AG04449 (cell line): Measurements from ENCODE around the gene CACNB1.

ENCODE experiments used
- CTCF ChIA-PET: fragments of 350-600 bp; formaldehyde crosslinking; extraction: SDS; loops from one replicate; lab custom pipeline; 2021; ENCODE audit warnings: antibody characterized with exemption; lab: Yijun Ruan, JAX
- POLR2A ChIA-PET: fragments of 400-600, 350-600 bp; formaldehyde crosslinking; extraction: SDS; loops from one replicate; lab custom pipeline; 2020; ENCODE audit warnings: antibody characterized with exemption, inconsistent platforms; lab: Yijun Ruan, JAX
- DNase-seq: peaks from one replicate; pipeline ENCODE4 v3.0.0-alpha.2; 2010; ENCODE audit warnings: low read depth, low spot score
- H3K4me3 ChIP-seq: 2 replicates; pipeline ENCODE4 v1.5.1; 2011; ENCODE audit warnings: low read depth, mild to moderate bottlenecking, control low read depth, low read length
- TF ChIP-seq, protein P1 (sequence below): IDR thresholded peaks from one replicate; pipeline ENCODE4 v1.5.1; 2011; ENCODE audit warnings: mild to moderate bottlenecking, moderate library complexity, low read length, control low read depth, inconsistent platforms; ENCODE audit not compliant: insufficient read depth; ENCODE audit errors: missing control alignments

The CACNB1 gene

GRCh38 chr17:39173526-39174274 is 23.8 kb downstream of the CACNB1 start:
- ChIA-PET POLR2A (interaction anchor here (1.0 to 1.2 kb wide), 4 partner anchors 9 to 31 kb away, joined by 3 to 5 read pairs (median 4); partner anchors contain the start of gene RPL19), CTCF (interaction anchor here (0.8 to 7.5 kb wide), 20 partner anchors 10 to 329 kb away, joined by 3 to 208 read pairs (median 4); partner anchors contain the start of genes ARL5C, LASP1NB, PLXDC1 and RPL19)
- TF ChIP-seq, protein P1, sequence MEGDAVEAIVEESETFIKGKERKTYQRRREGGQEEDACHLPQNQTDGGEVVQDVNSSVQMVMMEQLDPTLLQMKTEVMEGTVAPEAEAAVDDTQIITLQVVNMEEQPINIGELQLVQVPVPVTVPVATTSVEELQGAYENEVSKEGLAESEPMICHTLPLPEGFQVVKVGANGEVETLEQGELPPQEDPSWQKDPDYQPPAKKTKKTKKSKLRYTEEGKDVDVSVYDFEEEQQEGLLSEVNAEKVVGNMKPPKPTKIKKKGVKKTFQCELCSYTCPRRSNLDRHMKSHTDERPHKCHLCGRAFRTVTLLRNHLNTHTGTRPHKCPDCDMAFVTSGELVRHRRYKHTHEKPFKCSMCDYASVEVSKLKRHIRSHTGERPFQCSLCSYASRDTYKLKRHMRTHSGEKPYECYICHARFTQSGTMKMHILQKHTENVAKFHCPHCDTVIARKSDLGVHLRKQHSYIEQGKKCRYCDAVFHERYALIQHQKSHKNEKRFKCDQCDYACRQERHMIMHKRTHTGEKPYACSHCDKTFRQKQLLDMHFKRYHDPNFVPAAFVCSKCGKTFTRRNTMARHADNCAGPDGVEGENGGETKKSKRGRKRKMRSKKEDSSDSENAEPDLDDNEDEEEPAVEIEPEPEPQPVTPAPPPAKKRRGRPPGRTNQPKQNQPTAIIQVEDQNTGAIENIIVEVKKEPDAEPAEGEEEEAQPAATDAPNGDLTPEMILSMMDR, result no peak
- DNase-seq, result no peak
- no peak overlapping the region for H3K4me3 ChIP-seq

DNA sequence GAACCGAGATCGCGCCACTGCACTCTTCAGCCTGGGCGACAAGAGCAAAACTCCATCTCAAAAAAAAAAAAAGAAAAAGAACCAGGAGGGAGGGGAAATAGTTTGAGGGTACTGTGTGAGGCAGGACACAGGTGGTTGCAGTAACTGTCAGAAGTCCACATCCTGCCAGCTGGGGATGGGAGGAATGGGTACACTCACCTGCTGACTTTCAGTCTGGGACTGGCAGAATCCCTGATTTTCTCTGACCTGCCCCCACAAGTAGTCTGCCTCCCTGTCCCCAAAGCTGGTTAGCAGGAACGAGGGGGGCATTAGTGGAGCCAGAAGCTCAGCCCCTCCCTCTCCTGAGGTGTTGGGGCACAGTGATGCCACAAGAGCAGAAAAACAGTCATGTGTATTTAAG is 24.4 kb downstream of the CACNB1 start:
- POLR2A ChIA-PET, result interaction anchor here (1.2 kb wide), 2 partner anchors 8 to 13 kb away, joined by 3 to 5 read pairs; no protein-coding TSS in a partner anchor
- no peak overlapping the region for H3K4me3 ChIP-seq
- CTCF ChIA-PET, result interaction anchor here (0.9 to 7.5 kb wide), 9 partner anchors 10 to 247 kb away, joined by 3 to 208 read pairs (median 27); partner anchors contain the start of genes ARL5C, LASP1NB and PLXDC1
- no peak for DNase-seq
- TF ChIP-seq, protein P1, result no peak

DNA sequence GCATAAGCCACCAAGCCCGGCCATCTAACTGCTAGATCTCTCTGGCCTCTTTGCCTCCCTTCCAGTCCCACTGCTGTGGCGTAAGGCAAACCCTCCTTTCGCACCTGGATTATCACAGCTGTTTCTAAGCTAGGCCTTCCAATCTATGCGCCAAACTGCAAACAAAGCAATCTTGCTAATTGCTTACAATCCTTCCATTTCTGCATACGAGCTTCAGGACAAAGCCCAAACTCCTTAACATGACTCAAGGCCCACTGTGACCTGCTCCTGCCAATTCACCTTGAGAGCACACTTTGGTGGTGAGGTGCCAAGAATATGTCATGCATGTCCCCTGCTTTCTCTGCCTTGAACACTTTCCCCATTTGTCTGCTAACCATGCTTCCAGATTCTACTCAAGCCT is 25.5 kb downstream of the CACNB1 start:
- CTCF ChIA-PET, result interaction anchor here (1.3 to 4.4 kb wide), 5 partner anchors 10 to 72 kb away, joined by 4 to 27 read pairs (median 8); no protein-coding TSS in a partner anchor
- TF ChIP-seq, protein P1, result no peak
- H3K4me3 ChIP-seq, result no peak overlapping the region
- POLR2A ChIA-PET, result no interaction called here
- no peak for DNase-seq

DNA sequence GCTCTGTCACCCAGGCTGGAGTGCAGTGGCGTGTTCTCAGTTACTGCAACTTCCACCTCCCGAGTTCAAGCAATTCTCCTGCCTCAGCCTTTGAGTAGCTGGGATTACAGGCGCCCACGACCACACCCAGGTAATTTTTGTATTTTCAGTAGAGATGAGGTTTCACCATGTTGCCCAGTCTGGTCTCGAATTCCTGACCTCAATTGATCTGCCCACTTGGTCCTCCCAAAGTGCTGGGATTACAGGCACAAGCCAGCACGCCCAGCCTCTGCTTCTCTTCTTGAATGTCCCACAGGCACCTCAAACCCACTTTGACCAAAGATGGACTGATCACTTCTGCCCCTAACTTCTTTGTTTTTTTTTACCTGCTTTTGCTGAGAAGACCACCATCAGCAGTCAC is 26.9 kb downstream of the CACNB1 start:
- no peak for DNase-seq
- POLR2A ChIA-PET, result no interaction called here
- TF ChIP-seq, protein P1, result no peak
- CTCF ChIA-PET, result interaction anchor here (0.7 to 2.1 kb wide), 4 partner anchors 8 to 61 kb away, joined by 3 to 8 read pairs (median 8); no protein-coding TSS in a partner anchor
- no peak overlapping the region for H3K4me3 ChIP-seq

GRCh38 chr17:39170109-39170508 is 27.4 kb downstream of the CACNB1 start:
- POLR2A ChIA-PET, result no interaction called here
- TF ChIP-seq, protein P1, result no peak
- no peak overlapping the region for H3K4me3 ChIP-seq
- no peak for DNase-seq
- CTCF ChIA-PET, result interaction anchor here (1.0 to 2.1 kb wide), 4 partner anchors 9 to 75 kb away, joined by 3 to 9 read pairs (median 6); no protein-coding TSS in a partner anchor

- no peak for DNase-seq
- H3K4me3 ChIP-seq, result no peak overlapping the region
- TF ChIP-seq, protein P1, result no peak
- ChIA-PET CTCF (interaction anchor here (1.0 to 2.1 kb wide), 6 partner anchors 9 to 187 kb away, joined by 3 to 9 read pairs (median 5); no protein-coding TSS in a partner anchor), POLR2A (no interaction called here)
Measured at GRCh38 chr17:39169518-39169917, 28.0 kb downstream of the CACNB1 start.
